Astrocyte (in vitro differentiated cells and primary cell): ENCODE measurements around the gene TTBK2. TPM values are rescaled to one million over a fixed set of nuclear protein-coding genes. Genes with fewer than 3 reads are reported as not detected.

Experiments used
- DNase-seq: peaks from one replicate; pipeline ENCODE4 v3.0.0-alpha.2; 2010; ENCODE audit warnings: low read depth
- FAIRE-seq: peaks from 2 replicates; lab custom pipeline; 2011; peaks lifted over from hg19 to GRCh38; lab: Jason Lieb, UNC
- H2AFZ ChIP-seq: 2 replicates; pipeline ENCODE4 v1.6.0; 2012; ENCODE audit warnings: low read depth, low read length, inconsistent platforms
- H3K27ac ChIP-seq: 2 replicates; pipeline ENCODE4 v1.5.1; 2011; ENCODE audit warnings: low read depth, low read length, inconsistent platforms
- H3K27me3 ChIP-seq: 2 replicates; pipeline ENCODE4 v1.6.0; 2011; ENCODE audit warnings: low read length, inconsistent platforms; ENCODE audit not compliant: insufficient read depth
- H3K36me3 ChIP-seq: 2 replicates; pipeline ENCODE4 v1.5.1; 2011; ENCODE audit warnings: low read length, inconsistent platforms; ENCODE audit not compliant: insufficient read depth
- H3K4me1 ChIP-seq: 2 replicates; pipeline ENCODE4 v1.5.1; 2011; ENCODE audit warnings: low read length, inconsistent platforms; ENCODE audit not compliant: insufficient read depth
- H3K4me2 ChIP-seq: 2 replicates; pipeline ENCODE4 v1.6.0; 2012; ENCODE audit warnings: low read length, inconsistent platforms
- H3K4me3 ChIP-seq: 2 replicates; pipeline ENCODE4 v1.5.1; 2011; ENCODE audit warnings: low read depth, mild to moderate bottlenecking, low read length, inconsistent platforms; ENCODE audit not compliant: insufficient read depth
- H3K79me2 ChIP-seq: 2 replicates; pipeline ENCODE4 v1.6.0; 2012; ENCODE audit warnings: mild to moderate bottlenecking, low read length, inconsistent platforms; ENCODE audit not compliant: insufficient read depth
- H3K9ac ChIP-seq: 2 replicates; pipeline ENCODE4 v1.6.0; 2012; ENCODE audit warnings: mild to moderate bottlenecking, low read length, inconsistent platforms
- H3K9me3 ChIP-seq: 2 replicates; pipeline ENCODE4 v1.5.1; 2012; ENCODE audit warnings: low read depth, mild to moderate bottlenecking, low read length, inconsistent platforms; ENCODE audit not compliant: insufficient read depth
- H4K20me1 ChIP-seq: 2 replicates; pipeline ENCODE4 v1.6.0; 2012; ENCODE audit warnings: low read length, inconsistent platforms; ENCODE audit not compliant: insufficient read depth
- H3K27ac Mint-ChIP-seq: one replicate; pipeline ENCODE4 v1.8.0; 2021; ENCODE audit warnings: mild to moderate bottlenecking, mixed read lengths; ENCODE audit not compliant: unreplicated experiment
- H3K27me3 Mint-ChIP-seq: one replicate; pipeline ENCODE4 v1.8.0; 2021; ENCODE audit warnings: low read depth, mixed read lengths; ENCODE audit not compliant: unreplicated experiment
- H3K36me3 Mint-ChIP-seq: one replicate; pipeline ENCODE4 v1.8.0; 2021; ENCODE audit warnings: low read depth, mixed read lengths; ENCODE audit not compliant: unreplicated experiment
- H3K4me1 Mint-ChIP-seq: one replicate; pipeline ENCODE4 v1.8.0; 2021; ENCODE audit warnings: low read depth, mixed read lengths; ENCODE audit not compliant: unreplicated experiment
- H3K4me3 Mint-ChIP-seq: one replicate; pipeline ENCODE4 v1.8.0; 2021; ENCODE audit warnings: mild to moderate bottlenecking, moderate library complexity, mixed read lengths; ENCODE audit not compliant: unreplicated experiment
- H3K9me3 Mint-ChIP-seq: one replicate; pipeline ENCODE4 v1.8.0; 2021; ENCODE audit warnings: mild to moderate bottlenecking, mixed read lengths; ENCODE audit not compliant: unreplicated experiment
- EZH2 ChIP-seq: IDR thresholded peaks from 2 replicates; pipeline ENCODE4 v1.6.1; 2012; ENCODE audit warnings: mild to moderate bottlenecking, low read length, inconsistent platforms; ENCODE audit not compliant: insufficient read depth
- total RNA-seq: library from RNA; stranded (reverse); gene quantifications from 2 replicates; pipeline ENCODE4 v1.2.1, GENCODE V29; 2021
- TF ChIP-seq, protein P1 (sequence below): IDR thresholded peaks from 2 replicates; pipeline ENCODE4 v1.5.1; 2011; ENCODE audit warnings: low read depth, mild to moderate bottlenecking, inconsistent platforms, low read length, moderate library complexity; ENCODE audit not compliant: insufficient read depth

The TTBK2 gene
- total RNA-seq, 1 donor from 2014 or later, result 14.8 TPM

DNA sequence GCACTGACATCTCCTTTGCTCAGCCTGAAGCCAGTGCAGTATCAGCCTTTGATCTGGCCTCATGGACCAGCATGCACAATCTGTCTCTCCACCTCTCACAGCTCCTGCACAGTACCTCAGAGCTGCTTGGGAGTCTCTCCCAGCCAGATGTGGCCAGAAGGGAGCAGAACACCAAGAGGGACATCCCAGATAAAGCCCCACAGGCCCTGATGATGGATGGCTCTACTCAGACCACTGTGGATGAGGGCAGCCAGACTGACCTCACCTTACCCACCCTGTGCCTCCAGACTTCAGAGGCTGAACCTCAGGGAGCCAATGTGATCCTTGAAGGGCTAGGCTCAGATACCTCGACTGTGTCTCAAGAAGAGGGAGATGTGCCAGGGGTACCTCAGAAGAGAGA, 228.0 kb downstream of the TTBK2 start:
- no peak overlapping the region for H2AFZ ChIP-seq
- H3K4me2 ChIP-seq, result no peak overlapping the region
- H3K27me3 Mint-ChIP-seq, result no peaks in the 10 kb centered on the region
- FAIRE-seq, result no peak
- no peaks in the 10 kb centered on the region for H3K4me1 ChIP-seq
- no peak overlapping the region for H3K4me3 ChIP-seq
- TF ChIP-seq, protein P1, sequence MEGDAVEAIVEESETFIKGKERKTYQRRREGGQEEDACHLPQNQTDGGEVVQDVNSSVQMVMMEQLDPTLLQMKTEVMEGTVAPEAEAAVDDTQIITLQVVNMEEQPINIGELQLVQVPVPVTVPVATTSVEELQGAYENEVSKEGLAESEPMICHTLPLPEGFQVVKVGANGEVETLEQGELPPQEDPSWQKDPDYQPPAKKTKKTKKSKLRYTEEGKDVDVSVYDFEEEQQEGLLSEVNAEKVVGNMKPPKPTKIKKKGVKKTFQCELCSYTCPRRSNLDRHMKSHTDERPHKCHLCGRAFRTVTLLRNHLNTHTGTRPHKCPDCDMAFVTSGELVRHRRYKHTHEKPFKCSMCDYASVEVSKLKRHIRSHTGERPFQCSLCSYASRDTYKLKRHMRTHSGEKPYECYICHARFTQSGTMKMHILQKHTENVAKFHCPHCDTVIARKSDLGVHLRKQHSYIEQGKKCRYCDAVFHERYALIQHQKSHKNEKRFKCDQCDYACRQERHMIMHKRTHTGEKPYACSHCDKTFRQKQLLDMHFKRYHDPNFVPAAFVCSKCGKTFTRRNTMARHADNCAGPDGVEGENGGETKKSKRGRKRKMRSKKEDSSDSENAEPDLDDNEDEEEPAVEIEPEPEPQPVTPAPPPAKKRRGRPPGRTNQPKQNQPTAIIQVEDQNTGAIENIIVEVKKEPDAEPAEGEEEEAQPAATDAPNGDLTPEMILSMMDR, result no peak
- no peak for TF ChIP-seq EZH2
- no peaks in the 10 kb centered on the region for H3K9me3 ChIP-seq
- no peak overlapping the region for H3K27ac Mint-ChIP-seq
- H4K20me1 ChIP-seq, result no peaks in the 10 kb centered on the region
- H3K9me3 Mint-ChIP-seq, result no peaks in the 10 kb centered on the region
- peaks cover 37% of the 10 kb centered on the region for H3K36me3 Mint-ChIP-seq
- H3K4me3 Mint-ChIP-seq, result no peak overlapping the region
- H3K79me2 ChIP-seq, result no peaks in the 10 kb centered on the region
- H3K36me3 ChIP-seq, result no peaks in the 10 kb centered on the region
- no peaks in the 10 kb centered on the region for H3K4me1 Mint-ChIP-seq
- H3K9ac ChIP-seq, result no peak overlapping the region
- no peak overlapping the region for H3K27ac ChIP-seq
- H3K27me3 ChIP-seq, result no peaks in the 10 kb centered on the region
- DNase-seq, result no peak

DNA sequence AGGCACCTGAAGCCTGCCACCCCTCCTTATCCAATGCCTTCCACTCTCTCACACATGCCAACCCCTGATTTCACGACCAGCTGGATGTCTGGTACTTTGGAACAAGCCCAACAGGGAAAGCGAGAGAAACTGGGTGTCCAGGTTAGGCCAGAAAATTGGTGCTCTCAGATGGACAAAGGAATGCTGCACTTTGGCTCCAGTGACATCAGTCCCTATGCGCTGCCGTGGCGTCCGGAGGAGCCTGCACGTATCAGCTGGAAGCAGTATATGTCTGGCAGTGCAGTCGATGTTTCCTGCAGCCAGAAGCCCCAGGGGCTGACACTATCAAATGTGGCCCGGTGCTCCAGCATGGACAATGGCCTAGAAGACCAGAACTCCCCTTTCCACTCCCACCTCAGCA, 228.8 kb downstream of the TTBK2 start:
- FAIRE-seq, result no peak
- no peak overlapping the region for H3K27ac Mint-ChIP-seq
- TF ChIP-seq, protein P1, result no peak
- no peak for TF ChIP-seq EZH2

DNA sequence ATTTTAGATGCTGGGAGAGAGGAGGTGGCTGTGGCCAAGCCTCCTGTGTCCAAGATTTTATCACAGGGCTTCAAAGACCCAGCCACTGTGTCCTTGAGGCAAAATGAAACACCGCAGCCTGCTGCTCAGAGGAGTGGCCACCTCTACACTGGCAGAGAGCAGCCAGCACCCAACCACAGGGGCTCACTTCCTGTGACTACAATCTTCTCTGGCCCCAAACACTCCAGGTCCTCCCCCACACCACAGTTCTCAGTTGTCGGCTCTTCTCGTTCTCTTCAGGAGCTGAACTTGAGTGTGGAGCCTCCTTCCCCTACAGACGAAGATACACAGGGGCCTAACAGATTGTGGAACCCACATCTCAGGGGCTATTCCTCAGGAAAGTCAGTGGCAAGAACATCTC, 229.3 kb downstream of the TTBK2 start:
- Histone ChIP-seq H2AFZ (no peak overlapping the region), H3K9ac (no peak overlapping the region), H3K36me3 (peaks cover 8% of the 10 kb centered on the region), H4K20me1 (no peaks in the 10 kb centered on the region), H3K9me3 (no peaks in the 10 kb centered on the region), H3K4me1 (no peaks in the 10 kb centered on the region), H3K4me3 (no peak overlapping the region), H3K27ac (no peak overlapping the region), H3K4me2 (no peak overlapping the region), H3K27me3 (no peaks in the 10 kb centered on the region), H3K79me2 (no peaks in the 10 kb centered on the region)
- Mint-ChIP-seq H3K27ac (no peak overlapping the region), H3K4me1 (no peaks in the 10 kb centered on the region), H3K27me3 (no peaks in the 10 kb centered on the region), H3K36me3 (peaks cover 49% of the 10 kb centered on the region), H3K9me3 (peaks cover 2% of the 10 kb centered on the region), H3K4me3 (no peak overlapping the region)
- FAIRE-seq (no peak), DNase-seq (no peak)
- TF ChIP-seq, protein P1, result no peak
- TF ChIP-seq EZH2, result no peak

More for the DNA sequence above, 228.8 kb downstream of the TTBK2 start:
- H3K4me2 ChIP-seq, result no peak overlapping the region
- H3K79me2 ChIP-seq, result no peaks in the 10 kb centered on the region
- H3K27me3 Mint-ChIP-seq, result no peaks in the 10 kb centered on the region
- H3K36me3 ChIP-seq, result peaks cover 6% of the 10 kb centered on the region
- peaks cover 45% of the 10 kb centered on the region for H3K36me3 Mint-ChIP-seq
- H3K4me1 ChIP-seq, result no peaks in the 10 kb centered on the region
- no peak for DNase-seq
- peaks cover 2% of the 10 kb centered on the region for H3K9me3 Mint-ChIP-seq
- no peaks in the 10 kb centered on the region for H3K27me3 ChIP-seq
- no peaks in the 10 kb centered on the region for H4K20me1 ChIP-seq
- no peak overlapping the region for H3K4me3 ChIP-seq
- H3K9ac ChIP-seq, result no peak overlapping the region
- no peak overlapping the region for H2AFZ ChIP-seq
- H3K27ac ChIP-seq, result no peak overlapping the region
- no peaks in the 10 kb centered on the region for H3K4me1 Mint-ChIP-seq
- H3K9me3 ChIP-seq, result no peaks in the 10 kb centered on the region
- no peak overlapping the region for H3K4me3 Mint-ChIP-seq

Other genes starting within 250 kb of the TTBK2 start
- 10.7 and 14.6 TPM in 2 replicates for gene CDAN1, start 183.7 kb downstream of the TTBK2 start, total RNA-seq
- 25.7 and 28.2 TPM in 2 replicates for gene UBR1, start 185.3 kb upstream of the TTBK2 start, total RNA-seq
- gene TMEM62, start 212.8 kb upstream of the TTBK2 start, total RNA-seq, result 14.0 and 15.2 TPM in 2 replicates